KG1 (cell line): ENCODE results near the gene ZNF764.
"Not testable (repeated sequence)": the region's sequence is repeated elsewhere in the genome, so short reads cannot be mapped to it uniquely, and the experiment has no call there.

Experiments
- DNase-seq: peaks from one replicate; lab custom pipeline; 2025; lab: John Stamatoyannopoulos, UW

The ZNF764 gene

GRCh38 chr16:30557957-30558788 is at the start of gene ZNF764:
ZNF764 (minus strand) TSS chr16:30558374; CDS start chr16:30558182, 192 bp downstream.
- peak; percentile 97 for DNase-seq

GRCh38 chr16:30606004-30606403 is 47.8 kb upstream of the ZNF764 start:
- DNase-seq, result no peak

- DNase-seq, result no peak
Measured at GRCh38 chr16:30605158-30605557, 47.0 kb upstream of the ZNF764 start.

GRCh38 chr16:30604316-30604947 is 46.3 kb upstream of the ZNF764 start:
- DNase-seq, result no peak

GRCh38 chr16:30603945-30604315 is 45.8 kb upstream of the ZNF764 start:
- DNase-seq, result no peak

- no peak for DNase-seq
Measured at GRCh38 chr16:30602616-30603277, 44.6 kb upstream of the ZNF764 start.

GRCh38 chr16:30601966-30602365 is 43.8 kb upstream of the ZNF764 start:
- DNase-seq, result no peak

GRCh38 chr16:30600929-30601328 is 42.8 kb upstream of the ZNF764 start:
- no peak for DNase-seq

- DNase-seq, result no peak
Measured at GRCh38 chr16:30600215-30600614, 42.0 kb upstream of the ZNF764 start.

- no peak for DNase-seq
Measured at GRCh38 chr16:30592871-30593270, 34.7 kb upstream of the ZNF764 start.

- DNase-seq, result not testable (repeated sequence)
Measured at GRCh38 chr16:30590869-30591268, 32.7 kb upstream of the ZNF764 start.

- DNase-seq, result not testable (repeated sequence)
Measured at GRCh38 chr16:30589582-30589981, 31.4 kb upstream of the ZNF764 start.

- DNase-seq, result no peak
Measured at GRCh38 chr16:30588651-30589050, 30.5 kb upstream of the ZNF764 start.

GRCh38 chr16:30585400-30586191 is 27.4 kb upstream of the ZNF764 start, which contains the start of gene ZNF785:
ZNF785 (minus strand) TSS chr16:30585697; CDS start chr16:30585611, 86 bp downstream.
- no peak for DNase-seq

GRCh38 chr16:30585022-30585399 is 26.8 kb upstream of the ZNF764 start:
- no peak for DNase-seq

- no peak for DNase-seq
Measured at GRCh38 chr16:30582611-30583340, 24.6 kb upstream of the ZNF764 start.

- no peak for DNase-seq
Measured at GRCh38 chr16:30581457-30581856, 23.3 kb upstream of the ZNF764 start.

GRCh38 chr16:30574678-30575077 is 16.5 kb upstream of the ZNF764 start:
- DNase-seq, result no peak

- peak; percentile 92 for DNase-seq
Measured at GRCh38 chr16:30571445-30572322, 13.5 kb upstream of the ZNF764 start, which contains the start of gene ZNF688. ZNF688 (minus strand) TSS chr16:30571714; CDS start chr16:30571629, 85 bp downstream.
